NCI-H187 treated with DMSO at 0.1 percent for 48 hours (cell line): ENCODE data around the gene F8.
"Not testable (repeated sequence)": the region's sequence is repeated elsewhere in the genome, so short reads cannot be mapped to it uniquely, and the experiment has no call there.

ENCODE experiments used
- DNase-seq: peaks from one replicate; lab custom pipeline; 2025; lab: John Stamatoyannopoulos, UW

Gene F8

GRCh38 chrX:154816326-154816898 is 206.1 kb downstream of the F8 start:
- not testable (repeated sequence) for DNase-seq

- no peak for DNase-seq
Observed at GRCh38 chrX:154815274-154815818, 207.2 kb downstream of the F8 start.

GRCh38 chrX:154813801-154814200 is 208.7 kb downstream of the F8 start:
- DNase-seq = no peak

- no peak for DNase-seq
Observed at GRCh38 chrX:154812341-154813101, 210.0 kb downstream of the F8 start.

GRCh38 chrX:154809939-154810665 is 212.4 kb downstream of the F8 start:
- no peak for DNase-seq

- no peak for DNase-seq
Observed at GRCh38 chrX:154806837-154807501, 215.6 kb downstream of the F8 start.

- DNase-seq = no peak
Observed at GRCh38 chrX:154805696-154806091, 216.8 kb downstream of the F8 start.

- no peak for DNase-seq
Observed at GRCh38 chrX:154804957-154805695, 217.4 kb downstream of the F8 start, which contains the start of gene MPP1. Gene MPP1 (minus strand): TSS chrX:154805485. CDS start chrX:154805373, 112 bp downstream.

- no peak for DNase-seq
Observed at GRCh38 chrX:154804261-154804956, 218.1 kb downstream of the F8 start.

- no peak for DNase-seq
Observed at GRCh38 chrX:154802947-154803346, 219.6 kb downstream of the F8 start.

- no peak for DNase-seq
Observed at GRCh38 chrX:154800478-154801210, 221.9 kb downstream of the F8 start.

- DNase-seq = peak; percentile 86
Observed at GRCh38 chrX:154799556-154800348, 222.8 kb downstream of the F8 start.

GRCh38 chrX:154797006-154797405 is 225.5 kb downstream of the F8 start:
- DNase-seq = no peak

GRCh38 chrX:154795016-154795415 is 227.5 kb downstream of the F8 start:
- DNase-seq = no peak

- DNase-seq = no peak
Observed at GRCh38 chrX:154793084-154793795, 229.3 kb downstream of the F8 start.

GRCh38 chrX:154791939-154792338 is 230.6 kb downstream of the F8 start:
- no peak for DNase-seq

GRCh38 chrX:154791467-154791866 is 231.1 kb downstream of the F8 start:
- DNase-seq = no peak
